OCI-LY7 (cell line): ENCODE measurements around the gene PPID.

Experiments used
- EZH2phosphoT487 ChIP-seq: fragments of 200-600 bp; sonication (generic); IDR thresholded peaks from 2 replicates; pipeline ENCODE4 v1.6.1; 2018; ENCODE audit warnings: low read depth, borderline replicate concordance, mild to moderate bottlenecking, mixed run types, antibody characterized with exemption, low read length, moderate library complexity, mixed read lengths
- TF ChIP-seq, protein P1 (sequence below): fragments of 200-600 bp; sonication (generic); conservative IDR thresholded peaks from 2 replicates; pipeline ENCODE4 v1.5.1; 2014; ENCODE audit warnings: mild to moderate bottlenecking, antibody characterized with exemption, low read length, moderate library complexity, mixed read lengths

DNA sequence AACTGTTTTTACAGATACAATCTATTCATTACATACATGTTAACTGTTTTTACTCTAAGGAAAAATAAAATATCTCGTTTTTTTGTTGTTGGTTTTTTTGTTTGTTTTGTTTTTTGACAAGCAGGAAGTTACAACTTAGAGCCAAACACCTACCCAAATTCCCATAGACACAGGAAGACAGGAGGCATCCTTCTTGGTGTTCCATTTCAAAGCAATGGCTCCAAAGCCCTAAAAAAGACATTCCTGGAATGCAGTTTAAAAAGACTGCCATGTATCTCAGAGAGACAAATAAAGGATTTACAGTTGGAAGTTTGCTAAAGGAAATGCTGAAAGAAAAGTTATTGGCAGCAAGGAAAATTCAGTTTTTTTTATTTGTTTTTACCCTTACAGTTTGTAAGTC, 34.4 kb downstream of the PPID start:
- TF ChIP-seq, protein P1, sequence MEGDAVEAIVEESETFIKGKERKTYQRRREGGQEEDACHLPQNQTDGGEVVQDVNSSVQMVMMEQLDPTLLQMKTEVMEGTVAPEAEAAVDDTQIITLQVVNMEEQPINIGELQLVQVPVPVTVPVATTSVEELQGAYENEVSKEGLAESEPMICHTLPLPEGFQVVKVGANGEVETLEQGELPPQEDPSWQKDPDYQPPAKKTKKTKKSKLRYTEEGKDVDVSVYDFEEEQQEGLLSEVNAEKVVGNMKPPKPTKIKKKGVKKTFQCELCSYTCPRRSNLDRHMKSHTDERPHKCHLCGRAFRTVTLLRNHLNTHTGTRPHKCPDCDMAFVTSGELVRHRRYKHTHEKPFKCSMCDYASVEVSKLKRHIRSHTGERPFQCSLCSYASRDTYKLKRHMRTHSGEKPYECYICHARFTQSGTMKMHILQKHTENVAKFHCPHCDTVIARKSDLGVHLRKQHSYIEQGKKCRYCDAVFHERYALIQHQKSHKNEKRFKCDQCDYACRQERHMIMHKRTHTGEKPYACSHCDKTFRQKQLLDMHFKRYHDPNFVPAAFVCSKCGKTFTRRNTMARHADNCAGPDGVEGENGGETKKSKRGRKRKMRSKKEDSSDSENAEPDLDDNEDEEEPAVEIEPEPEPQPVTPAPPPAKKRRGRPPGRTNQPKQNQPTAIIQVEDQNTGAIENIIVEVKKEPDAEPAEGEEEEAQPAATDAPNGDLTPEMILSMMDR: no peak
- TF ChIP-seq EZH2phosphoT487: no peak
